Measurements from ENCODE around the gene P3H1. TPM values are rescaled to one million over a fixed set of nuclear protein-coding genes. Genes with fewer than 3 reads are reported as not detected.
A peak's percentile ranks its signal among the peaks of the same experiment; 100 is the strongest.
"Not testable (repeated sequence)": the region's sequence is repeated elsewhere in the genome, so short reads cannot be mapped to it uniquely, and the experiment has no call there.

Gene P3H1
- total RNA-seq, 6 experiments from 2014 or later: 19.7 to 25.3 (median 21.6) TPM

GRCh38 chr1:42730988-42731387 lies 35.8 kb downstream of the P3H1 start:
- Histone ChIP-seq H3K27me3 (no peaks in the 10 kb centered on the region), H3K9me3 (no peaks in the 10 kb centered on the region), H3K4me3 (no peak overlapping the region), H3K36me3 (no peaks in the 10 kb centered on the region), H3K27ac (no peak overlapping the region), H3K4me1 (no peaks in the 10 kb centered on the region)
- intact Hi-C loops (cut with DNase I): no loop called here
- 69% methylated on average over 4 of the region's 4 CpGs for WGBS (ENCODE audit: insufficient coverage, low coverage, low lambda C conversion rate, missing lambda C conversion rate)
- ATAC-seq: peak in 1 of 4 donors; percentile 43
- DNase-seq: no peak
- no peak for TF ChIP-seq POLR2A (IDR thresholded peaks at IDR 0.05)
- peak in 1 of 4 donors; percentile 11 for TF ChIP-seq CTCF (IDR thresholded peaks at IDR 0.05)

GRCh38 chr1:42730002-42730401 lies 36.8 kb downstream of the P3H1 start:
- ATAC-seq: no peak
- Histone ChIP-seq H3K27ac (no peak overlapping the region), H3K27me3 (no peaks in the 10 kb centered on the region), H3K9me3 (no peaks in the 10 kb centered on the region), H3K36me3 (no peaks in the 10 kb centered on the region), H3K4me3 (no peak overlapping the region), H3K4me1 (no peaks in the 10 kb centered on the region)
- TF ChIP-seq POLR2A (IDR thresholded peaks at IDR 0.05): no peak
- TF ChIP-seq CTCF (IDR thresholded peaks at IDR 0.05): no peak
- WGBS (ENCODE audit: insufficient coverage, low coverage, low lambda C conversion rate, missing lambda C conversion rate): 80% methylated on average over 3 of the region's 3 CpGs
- intact Hi-C loops (cut with DNase I): no loop called here
- no peak for DNase-seq

- H3K4me1 ChIP-seq; H3K36me3 ChIP-seq; DNase-seq; ATAC-seq; intact Hi-C loops (cut with DNase I); H3K4me3 ChIP-seq; H3K27me3 ChIP-seq; H3K9me3 ChIP-seq; H3K27ac ChIP-seq: not testable (repeated sequence)
- 100% methylated on average over 2 of the region's 4 CpGs for WGBS (ENCODE audit: insufficient coverage, low coverage, low lambda C conversion rate, missing lambda C conversion rate)
These were observed 41.0 kb downstream of the P3H1 start for GRCh38 chr1:42725820-42726219.

- TF ChIP-seq POLR2A (IDR thresholded peaks at IDR 0.05) (no peak), CTCF (IDR thresholded peaks at IDR 0.05) (no peak)
- no peak for DNase-seq
- no peak overlapping the region for H3K27ac ChIP-seq
- WGBS (ENCODE audit: insufficient coverage, low coverage, low lambda C conversion rate, missing lambda C conversion rate): 85% methylated on average over 6 of the region's 6 CpGs
- no peak overlapping the region for H3K4me3 ChIP-seq
- no peak for ATAC-seq
- no peaks in the 10 kb centered on the region for H3K36me3 ChIP-seq
- no peaks in the 10 kb centered on the region for H3K27me3 ChIP-seq
- peaks cover 0 to 6% (median 0%) of the 10 kb centered on the region in 4 donors for H3K4me1 ChIP-seq
- intact Hi-C loops (cut with DNase I): no loop called here
- no peaks in the 10 kb centered on the region for H3K9me3 ChIP-seq
These were observed 43.3 kb downstream of the P3H1 start for GRCh38 chr1:42723511-42723910.

- WGBS (ENCODE audit: insufficient coverage, low coverage, low lambda C conversion rate, missing lambda C conversion rate): 94% methylated on average over 2 of the region's 2 CpGs
- H3K4me3 ChIP-seq; DNase-seq; H3K36me3 ChIP-seq; H3K9me3 ChIP-seq; ATAC-seq; H3K27ac ChIP-seq; H3K4me1 ChIP-seq; H3K27me3 ChIP-seq; intact Hi-C loops (cut with DNase I): not testable (repeated sequence)
These were observed 44.4 kb downstream of the P3H1 start for GRCh38 chr1:42722403-42722802.

GRCh38 chr1:42721926-42722325 lies 44.9 kb downstream of the P3H1 start:
- Histone ChIP-seq H3K36me3 (no peaks in the 10 kb centered on the region), H3K27me3 (no peaks in the 10 kb centered on the region), H3K27ac (no peak overlapping the region), H3K4me3 (no peak overlapping the region), H3K4me1 (peaks cover 0 to 6% (median 0%) of the 10 kb centered on the region in 4 donors), H3K9me3 (no peaks in the 10 kb centered on the region)
- no peak for DNase-seq
- ATAC-seq: no peak
- TF ChIP-seq POLR2A (IDR thresholded peaks at IDR 0.05) (no peak), CTCF (IDR thresholded peaks at IDR 0.05) (no peak)
- WGBS (ENCODE audit: insufficient coverage, low coverage, low lambda C conversion rate, missing lambda C conversion rate): 93% methylated on average over 3 of the region's 3 CpGs
- intact Hi-C loops (cut with DNase I): no loop called here

Measured in right lobe of liver (tissue), 6 donors.